HCT116 (cell line): ENCODE measurements around the gene TNFRSF25. TPM values are rescaled to one million over a fixed set of nuclear protein-coding genes. Genes with fewer than 3 reads are reported as not detected.

ENCODE experiments used
- ATAC-seq: fragments of 200-7000 bp; cut with Tn5 transposase; 2 replicates; pipeline ENCODE4 v1.9.1; 2020; ENCODE audit warnings: mild to moderate bottlenecking, moderate library complexity
- BruUV-seq: library from RNA; stranded (reverse); fragments of 400-500 nt; replicated peaks from 2 replicates; lab custom pipeline; 2021; lab: Mats Ljungman, UMichigan
- CTCF ChIA-PET: fragments of 300-600 bp; sonication (Branson Sonifier 250); formaldehyde crosslinking; loops from one replicate; lab custom pipeline; 2021; ENCODE audit warnings: antibody characterized with exemption; lab: Charles Lee
- POLR2A ChIA-PET: fragments of 300-600, 350-600 bp; sonication (Branson Sonifier 250); formaldehyde crosslinking; loops from one replicate; lab custom pipeline; 2021; ENCODE audit warnings: antibody characterized with exemption; lab: Charles Lee
- RAD21 ChIA-PET, 2 experiments: fragments of 300-600 bp; sonication (Branson Sonifier 250); formaldehyde crosslinking; loops; one replicate each; lab custom pipeline; 2023; ENCODE audit warnings: low total read pairs in 2 of 2; ENCODE audit not compliant: uncharacterized antibody in 2 of 2, unreplicated experiment in 2 of 2, low non-redundant PET in 1 of 2; lab: Charles Lee
- DNase-seq: peaks from one replicate; pipeline ENCODE4 v3.0.0-alpha.2; 2010; ENCODE audit warnings: low read depth, low spot score
- H2AFZ ChIP-seq: fragments of 200-600 bp; shearing (Covaris generic), sonication (generic); 2 replicates; pipeline ENCODE4 v1.6.1; 2017; ENCODE audit warnings: low read depth, mixed run types, mixed read lengths, antibody characterized with exemption, low read length; ENCODE audit not compliant: poor library complexity, severe bottlenecking
- H3K27ac ChIP-seq: 2 replicates; pipeline ENCODE4 v1.5.1; 2012; ENCODE audit warnings: low read depth, low read length
- H3K27me3 ChIP-seq: fragments of 200-600 bp; sonication (generic); 2 replicates; pipeline ENCODE4 v1.6.1; 2016; ENCODE audit warnings: mixed run types, low read length, mixed read lengths; ENCODE audit not compliant: insufficient read depth
- H3K36me3 ChIP-seq, 2 experiments: fragments of 200-500 bp in 1 of 2; fragments of 200-600 bp in 1 of 2; sonication (Bioruptor generic) in 1 of 2; sonication (generic) in 1 of 2; 2 replicates each; pipeline versions ENCODE4 v1.5.1 to v1.6.1; 2014 to 2016; ENCODE audit warnings: low read length in 2 of 2, inconsistent platforms in 1 of 2, mixed read lengths in 1 of 2, mixed run types in 1 of 2; ENCODE audit not compliant: insufficient read depth in 2 of 2, control insufficient read depth in 1 of 2
- H3K4me1 ChIP-seq, 2 experiments: fragments of 200-600 bp in 1 of 2; sonication (generic) in 1 of 2; 2 replicates each; pipeline versions ENCODE4 v1.5.1 to v1.6.1; 2012 to 2017; ENCODE audit warnings: low read length in 2 of 2, inconsistent platforms in 1 of 2, mild to moderate bottlenecking in 1 of 2, mixed read lengths in 1 of 2, mixed run types in 1 of 2, moderate library complexity in 1 of 2; ENCODE audit not compliant: insufficient read depth in 2 of 2, control insufficient read depth in 1 of 2
- H3K4me2 ChIP-seq: fragments of 200-600 bp; sonication (generic); 2 replicates; pipeline ENCODE4 v1.6.1; 2017; ENCODE audit warnings: mixed run types, low read length, mixed read lengths
- H3K4me3 ChIP-seq, 2 experiments: fragments of 200-600 bp in 1 of 2; sonication (generic) in 1 of 2; replicated peaks in 1 of 2; 2 replicates each; pipeline ENCODE4 v1.5.1; 2011 to 2016; ENCODE audit warnings: low read length in 2 of 2, control low read depth in 1 of 2, low read depth in 1 of 2, mild to moderate bottlenecking in 1 of 2, mixed read lengths in 1 of 2, mixed run types in 1 of 2
- H3K79me2 ChIP-seq: fragments of 200-600 bp; sonication (generic); 2 replicates; pipeline ENCODE4 v1.6.1; 2017; ENCODE audit warnings: mild to moderate bottlenecking, mixed run types, low read length, moderate library complexity, mixed read lengths; ENCODE audit not compliant: insufficient read depth
- H3K9ac ChIP-seq: fragments of 200-600 bp; sonication (generic); 2 replicates; pipeline ENCODE4 v1.6.1; 2016; ENCODE audit warnings: low read length, mixed read lengths
- H3K9me2 ChIP-seq: fragments of 200-600 bp; sonication (generic), shearing (Covaris generic); 2 replicates; pipeline ENCODE4 v1.6.1; 2017; ENCODE audit warnings: mixed run types, mild to moderate bottlenecking, moderate library complexity; ENCODE audit not compliant: insufficient read depth
- H3K9me3 ChIP-seq, 2 experiments: fragments of 200-500 bp in 1 of 2; fragments of 200-600 bp in 1 of 2; sonication (Bioruptor generic) in 1 of 2; sonication (generic) in 1 of 2; 2 replicates each; pipeline ENCODE4 v1.6.1; 2014 to 2017; ENCODE audit warnings: low read length in 2 of 2, mixed read lengths in 2 of 2, inconsistent platforms in 1 of 2, low read depth in 1 of 2, mild to moderate bottlenecking in 1 of 2, mixed run types in 1 of 2, moderate library complexity in 1 of 2; ENCODE audit not compliant: control insufficient read depth in 1 of 2, insufficient read depth in 1 of 2
- H4K20me1 ChIP-seq: fragments of 200-600 bp; sonication (generic), shearing (Covaris generic); 2 replicates; pipeline ENCODE4 v1.6.1; 2017; ENCODE audit warnings: mixed run types, mild to moderate bottlenecking, moderate library complexity; ENCODE audit not compliant: insufficient read depth
- CBX3 ChIP-seq: IDR thresholded peaks from 2 replicates; pipeline ENCODE4 v1.6.1; 2012; ENCODE audit warnings: low read depth
- ELF1 ChIP-seq: IDR thresholded peaks from 2 replicates; pipeline ENCODE4 v1.6.1; 2012; ENCODE audit warnings: low read depth, borderline replicate concordance
- EZH2phosphoT487 ChIP-seq: fragments of 200-600 bp; IDR thresholded peaks from 2 replicates; pipeline ENCODE4 v1.6.1; 2018; ENCODE audit warnings: antibody characterized with exemption, borderline replicate concordance
- JUND ChIP-seq: IDR thresholded peaks from 2 replicates; pipeline ENCODE4 v1.6.1; 2012
- POLR2AphosphoS5 ChIP-seq: IDR thresholded peaks from 2 replicates; pipeline ENCODE4 v1.6.1; 2011; ENCODE audit warnings: mild to moderate bottlenecking, low read depth, low read length, moderate library complexity
- SIN3A ChIP-seq: IDR thresholded peaks from 2 replicates; pipeline ENCODE4 v1.6.1; 2012; ENCODE audit warnings: low read depth
- SP1 ChIP-seq: IDR thresholded peaks from 2 replicates; pipeline ENCODE4 v1.6.1; 2012; ENCODE audit warnings: low read depth
- SRF ChIP-seq: IDR thresholded peaks from 2 replicates; pipeline ENCODE4 v1.6.1; 2012; ENCODE audit warnings: low read depth
- TCF7L2 ChIP-seq: IDR thresholded peaks from 2 replicates; pipeline ENCODE4 v1.7.0; 2011; ENCODE audit warnings: borderline replicate concordance, inconsistent platforms; ENCODE audit not compliant: insufficient read depth, insufficient read length; ENCODE audit errors: extremely low read depth
- YY1 ChIP-seq: IDR thresholded peaks from 2 replicates; pipeline ENCODE4 v1.6.1; 2011; ENCODE audit warnings: low read length, low read depth, moderate library complexity, mild to moderate bottlenecking; ENCODE audit not compliant: insufficient replicate concordance; ENCODE audit errors: extremely low read depth
- ZFX ChIP-seq: fragments of 450-650 bp; IDR thresholded peaks from 2 replicates; pipeline ENCODE4 v1.6.1; 2017
- ZNF274 ChIP-seq: fragments of 200-500 bp; sonication (Bioruptor generic); IDR thresholded peaks from 2 replicates; pipeline ENCODE4 v1.6.1; 2014; ENCODE audit warnings: mild to moderate bottlenecking, low read depth, low read length, inconsistent platforms
- intact Hi-C: fragments of 100-400 bp; cut with micrococcal nuclease; formaldehyde crosslinking; loops from 2 replicates; pipeline ENCODE4 v1.10.0; 2022
- total RNA-seq: library from RNA; stranded (reverse); gene quantifications from one replicate; pipeline ENCODE4 v1.2.1, GENCODE V29; 2021; ENCODE audit not compliant: unreplicated experiment
- TF ChIP-seq, protein P1 (sequence below), 3 experiments: fragments of 200-600 bp in 1 of 3; sonication (generic) in 1 of 3; IDR thresholded peaks in 2 of 3; conservative IDR thresholded peaks in 1 of 3; 2 replicates each; pipeline ENCODE4 v1.5.1; 2012 to 2017; ENCODE audit warnings: low read depth in 2 of 3, low read length in 2 of 3, antibody characterized with exemption in 1 of 3, borderline replicate concordance in 1 of 3, control low read depth in 1 of 3, mild to moderate bottlenecking in 1 of 3, mixed read lengths in 1 of 3, mixed run types in 1 of 3, moderate library complexity in 1 of 3; ENCODE audit not compliant: insufficient read depth in 1 of 3
- TF ChIP-seq, protein P2 (sequence below): IDR thresholded peaks from 2 replicates; pipeline ENCODE4 v1.6.1; 2011; ENCODE audit warnings: mild to moderate bottlenecking, low read length, moderate library complexity; ENCODE audit not compliant: insufficient replicate concordance; ENCODE audit errors: extremely low read depth
- TF ChIP-seq, protein P3 (sequence below): IDR thresholded peaks from 2 replicates; pipeline ENCODE4 v1.6.1; 2012; ENCODE audit warnings: low read depth
- TF ChIP-seq, protein P4 (sequence below): IDR thresholded peaks from 2 replicates; pipeline ENCODE4 v1.6.1; 2012

Gene TNFRSF25
- total RNA-seq, 1 experiment from 2014 or later = 27.5 TPM

DNA sequence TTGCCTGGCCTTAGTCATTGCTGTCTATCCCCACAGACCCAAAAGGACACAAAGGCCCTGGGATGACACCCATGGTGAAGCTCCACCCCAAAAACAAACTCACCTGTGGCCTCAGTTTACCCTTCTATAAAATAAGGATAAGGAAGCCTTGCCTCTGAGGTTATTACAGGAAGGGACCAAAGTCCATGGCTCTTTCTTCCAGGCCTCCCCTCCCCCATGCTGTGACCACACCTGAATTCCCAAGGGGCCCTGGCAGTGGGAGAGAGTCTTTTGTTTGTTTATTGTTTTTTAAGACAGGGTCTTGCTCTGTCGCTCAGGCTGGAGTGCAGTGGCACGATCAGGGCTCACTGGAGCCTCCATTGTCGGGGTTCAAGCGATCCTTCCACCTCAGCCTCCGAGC lies 10.5 kb upstream of the TNFRSF25 start:
- BruUV-seq = no TSS peak
- no peaks in the 10 kb centered on the region for H3K9me2 ChIP-seq
- peaks cover 26 to 38% of the 10 kb centered on the region in 2 experiments for H3K4me1 ChIP-seq
- H3K79me2 ChIP-seq = no peaks in the 10 kb centered on the region
- POLR2A ChIA-PET = no interaction called here
- H3K9me3 ChIP-seq = no peaks in the 10 kb centered on the region
- H4K20me1 ChIP-seq = no peaks in the 10 kb centered on the region
- no peak overlapping the region for H3K4me3 ChIP-seq
- no peak overlapping the region for H3K9ac ChIP-seq
- no peaks in the 10 kb centered on the region for H3K27me3 ChIP-seq
- intact Hi-C loops = no loop called here
- no peak overlapping the region for H3K27ac ChIP-seq
- DNase-seq (no peak), ATAC-seq (no peak)
- peak overlapping the region; percentile 40 for H3K4me2 ChIP-seq
- CTCF ChIA-PET = interaction anchor here (0.9 to 1.7 kb wide), 3 partner anchors 28 to 238 kb away, joined by 3 to 4 read pairs (median 3); no protein-coding TSS in a partner anchor
- RAD21 ChIA-PET = no interaction called here
- TF ChIP-seq, protein P1, sequence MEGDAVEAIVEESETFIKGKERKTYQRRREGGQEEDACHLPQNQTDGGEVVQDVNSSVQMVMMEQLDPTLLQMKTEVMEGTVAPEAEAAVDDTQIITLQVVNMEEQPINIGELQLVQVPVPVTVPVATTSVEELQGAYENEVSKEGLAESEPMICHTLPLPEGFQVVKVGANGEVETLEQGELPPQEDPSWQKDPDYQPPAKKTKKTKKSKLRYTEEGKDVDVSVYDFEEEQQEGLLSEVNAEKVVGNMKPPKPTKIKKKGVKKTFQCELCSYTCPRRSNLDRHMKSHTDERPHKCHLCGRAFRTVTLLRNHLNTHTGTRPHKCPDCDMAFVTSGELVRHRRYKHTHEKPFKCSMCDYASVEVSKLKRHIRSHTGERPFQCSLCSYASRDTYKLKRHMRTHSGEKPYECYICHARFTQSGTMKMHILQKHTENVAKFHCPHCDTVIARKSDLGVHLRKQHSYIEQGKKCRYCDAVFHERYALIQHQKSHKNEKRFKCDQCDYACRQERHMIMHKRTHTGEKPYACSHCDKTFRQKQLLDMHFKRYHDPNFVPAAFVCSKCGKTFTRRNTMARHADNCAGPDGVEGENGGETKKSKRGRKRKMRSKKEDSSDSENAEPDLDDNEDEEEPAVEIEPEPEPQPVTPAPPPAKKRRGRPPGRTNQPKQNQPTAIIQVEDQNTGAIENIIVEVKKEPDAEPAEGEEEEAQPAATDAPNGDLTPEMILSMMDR (IDR thresholded peaks at IDR 0.05 in 2 of 3, conservative IDR thresholded peaks at IDR 0.05 in 1 of 3; ENCODE audit: borderline replicate concordance in 1 of 3, insufficient read depth in 1 of 3, low read depth in 2 of 3, low read length in 2 of 3) = no peak
- TF ChIP-seq, protein P2, sequence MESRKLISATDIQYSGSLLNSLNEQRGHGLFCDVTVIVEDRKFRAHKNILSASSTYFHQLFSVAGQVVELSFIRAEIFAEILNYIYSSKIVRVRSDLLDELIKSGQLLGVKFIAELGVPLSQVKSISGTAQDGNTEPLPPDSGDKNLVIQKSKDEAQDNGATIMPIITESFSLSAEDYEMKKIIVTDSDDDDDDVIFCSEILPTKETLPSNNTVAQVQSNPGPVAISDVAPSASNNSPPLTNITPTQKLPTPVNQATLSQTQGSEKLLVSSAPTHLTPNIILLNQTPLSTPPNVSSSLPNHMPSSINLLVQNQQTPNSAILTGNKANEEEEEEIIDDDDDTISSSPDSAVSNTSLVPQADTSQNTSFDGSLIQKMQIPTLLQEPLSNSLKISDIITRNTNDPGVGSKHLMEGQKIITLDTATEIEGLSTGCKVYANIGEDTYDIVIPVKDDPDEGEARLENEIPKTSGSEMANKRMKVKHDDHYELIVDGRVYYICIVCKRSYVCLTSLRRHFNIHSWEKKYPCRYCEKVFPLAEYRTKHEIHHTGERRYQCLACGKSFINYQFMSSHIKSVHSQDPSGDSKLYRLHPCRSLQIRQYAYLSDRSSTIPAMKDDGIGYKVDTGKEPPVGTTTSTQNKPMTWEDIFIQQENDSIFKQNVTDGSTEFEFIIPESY = no peak
- TF ChIP-seq, protein P3, sequence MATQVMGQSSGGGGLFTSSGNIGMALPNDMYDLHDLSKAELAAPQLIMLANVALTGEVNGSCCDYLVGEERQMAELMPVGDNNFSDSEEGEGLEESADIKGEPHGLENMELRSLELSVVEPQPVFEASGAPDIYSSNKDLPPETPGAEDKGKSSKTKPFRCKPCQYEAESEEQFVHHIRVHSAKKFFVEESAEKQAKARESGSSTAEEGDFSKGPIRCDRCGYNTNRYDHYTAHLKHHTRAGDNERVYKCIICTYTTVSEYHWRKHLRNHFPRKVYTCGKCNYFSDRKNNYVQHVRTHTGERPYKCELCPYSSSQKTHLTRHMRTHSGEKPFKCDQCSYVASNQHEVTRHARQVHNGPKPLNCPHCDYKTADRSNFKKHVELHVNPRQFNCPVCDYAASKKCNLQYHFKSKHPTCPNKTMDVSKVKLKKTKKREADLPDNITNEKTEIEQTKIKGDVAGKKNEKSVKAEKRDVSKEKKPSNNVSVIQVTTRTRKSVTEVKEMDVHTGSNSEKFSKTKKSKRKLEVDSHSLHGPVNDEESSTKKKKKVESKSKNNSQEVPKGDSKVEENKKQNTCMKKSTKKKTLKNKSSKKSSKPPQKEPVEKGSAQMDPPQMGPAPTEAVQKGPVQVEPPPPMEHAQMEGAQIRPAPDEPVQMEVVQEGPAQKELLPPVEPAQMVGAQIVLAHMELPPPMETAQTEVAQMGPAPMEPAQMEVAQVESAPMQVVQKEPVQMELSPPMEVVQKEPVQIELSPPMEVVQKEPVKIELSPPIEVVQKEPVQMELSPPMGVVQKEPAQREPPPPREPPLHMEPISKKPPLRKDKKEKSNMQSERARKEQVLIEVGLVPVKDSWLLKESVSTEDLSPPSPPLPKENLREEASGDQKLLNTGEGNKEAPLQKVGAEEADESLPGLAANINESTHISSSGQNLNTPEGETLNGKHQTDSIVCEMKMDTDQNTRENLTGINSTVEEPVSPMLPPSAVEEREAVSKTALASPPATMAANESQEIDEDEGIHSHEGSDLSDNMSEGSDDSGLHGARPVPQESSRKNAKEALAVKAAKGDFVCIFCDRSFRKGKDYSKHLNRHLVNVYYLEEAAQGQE = no peak
- TF ChIP-seq ELF1 = no peak
- no peak for TF ChIP-seq SIN3A
- no peak for TF ChIP-seq POLR2AphosphoS5
- TF ChIP-seq SP1 = no peak
- TF ChIP-seq ZNF274 = no peak
- no peak for TF ChIP-seq JUND
- no peak for TF ChIP-seq EZH2phosphoT487
- no peak for TF ChIP-seq TCF7L2
- no peak for TF ChIP-seq ZFX
- TF ChIP-seq SRF = no peak
- no peak for TF ChIP-seq CBX3
- no peak for TF ChIP-seq YY1
- TF ChIP-seq, protein P4, sequence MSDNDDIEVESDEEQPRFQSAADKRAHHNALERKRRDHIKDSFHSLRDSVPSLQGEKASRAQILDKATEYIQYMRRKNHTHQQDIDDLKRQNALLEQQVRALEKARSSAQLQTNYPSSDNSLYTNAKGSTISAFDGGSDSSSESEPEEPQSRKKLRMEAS = no peak
- no peaks in the 10 kb centered on the region for H3K36me3 ChIP-seq
- no peak overlapping the region for H2AFZ ChIP-seq
